PFSK-1 (cell line): Measurements from ENCODE around the gene TBC1D9B.

Experiments
- REST ChIP-seq, 2 experiments: IDR thresholded peaks; 2 replicates each; pipeline versions ENCODE4 v1.6.1 to v1.8.0; 2011 to 2012; ENCODE audit warnings: low read depth in 2 of 2, low read length in 2 of 2, control low read depth in 1 of 2, inconsistent platforms in 1 of 2, mild to moderate bottlenecking in 1 of 2, moderate library complexity in 1 of 2; ENCODE audit not compliant: insufficient read depth in 1 of 2
- TAF1 ChIP-seq: IDR thresholded peaks from 2 replicates; pipeline ENCODE4 v1.6.1; 2012; ENCODE audit warnings: low read length, control low read depth, borderline replicate concordance; ENCODE audit not compliant: insufficient read depth

GRCh38 chr5:179954434-179954833 lies 46.7 kb upstream of the TBC1D9B start:
- TF ChIP-seq TAF1 = no peak
- no peak for TF ChIP-seq REST (IDR thresholded peaks at IDR 0.05; ENCODE audit: insufficient read depth in 1 of 2, low read depth in 2 of 2, low read length in 2 of 2)
